MM.1S (cell line): Measurements from ENCODE around the gene LGR4.

ENCODE experiments used
- DNase-seq: peaks from one replicate; pipeline ENCODE4 v3.0.0-alpha.2; 2015
- H2AFZ ChIP-seq: fragments of 300-600 bp; sonication (generic); 2 replicates; pipeline ENCODE4 v1.6.0; 2016; ENCODE audit warnings: antibody characterized with exemption, low read length
- H3F3A ChIP-seq: fragments of 300-600 bp; sonication (generic); 2 replicates; pipeline ENCODE4 v1.6.1; 2016; ENCODE audit warnings: mild to moderate bottlenecking, antibody characterized with exemption, low read length, moderate library complexity, mixed read lengths; ENCODE audit not compliant: insufficient read depth
- H3K27ac ChIP-seq: fragments of 300-600 bp; sonication (generic); 2 replicates; pipeline ENCODE4 v1.5.1; 2016; ENCODE audit warnings: mild to moderate bottlenecking, low read length
- H3K27me3 ChIP-seq: fragments of 300-600 bp; sonication (generic); replicated peaks from 2 replicates; pipeline ENCODE4 v1.6.0; 2016; ENCODE audit warnings: low read length; ENCODE audit not compliant: insufficient read depth
- H3K36me3 ChIP-seq: fragments of 300-600 bp; sonication (generic); replicated peaks from 2 replicates; pipeline ENCODE4 v1.6.1; 2016; ENCODE audit warnings: mild to moderate bottlenecking, low read length, mixed read lengths; ENCODE audit not compliant: insufficient read depth
- H3K4me1 ChIP-seq: fragments of 300-600 bp; sonication (generic); 2 replicates; pipeline ENCODE4 v1.6.1; 2016; ENCODE audit warnings: low read length, mixed read lengths
- H3K4me2 ChIP-seq: fragments of 300-600 bp; sonication (generic); 2 replicates; pipeline ENCODE4 v1.6.0; 2016; ENCODE audit warnings: low read depth, low read length
- H3K4me3 ChIP-seq: fragments of 300-600 bp; sonication (generic); 2 replicates; pipeline ENCODE4 v1.5.1; 2016; ENCODE audit warnings: low read length, mixed read lengths
- H3K79me2 ChIP-seq: fragments of 300-600 bp; sonication (generic); 2 replicates; pipeline ENCODE4 v1.6.1; 2016; ENCODE audit warnings: mixed run types, low read length, mixed read lengths
- H3K9ac ChIP-seq: fragments of 300-600 bp; sonication (generic); 2 replicates; pipeline ENCODE4 v1.6.1; 2016; ENCODE audit warnings: low read length, mixed read lengths
- H3K9me2 ChIP-seq: fragments of 300-600 bp; sonication (generic); replicated peaks from 2 replicates; pipeline ENCODE4 v1.6.1; 2016; ENCODE audit warnings: mild to moderate bottlenecking, low read length, mixed read lengths; ENCODE audit not compliant: insufficient read depth
- H3K9me3 ChIP-seq: fragments of 300-600 bp; sonication (generic); replicated peaks from 2 replicates; pipeline ENCODE4 v1.6.1; 2016; ENCODE audit warnings: mild to moderate bottlenecking, low read length, mixed read lengths; ENCODE audit not compliant: insufficient read depth
- H4K20me1 ChIP-seq: fragments of 300-600 bp; sonication (generic); 2 replicates; pipeline ENCODE4 v1.6.1; 2016; ENCODE audit warnings: mild to moderate bottlenecking, low read length, moderate library complexity, mixed read lengths; ENCODE audit not compliant: insufficient read depth
- EZH2 ChIP-seq: fragments of 300-600 bp; sonication (generic); optimal IDR thresholded peaks from 2 replicates; pipeline ENCODE3; 2017; ENCODE audit warnings: low read depth, mild to moderate bottlenecking, antibody characterized with exemption, low read length, mixed read lengths
- EZH2phosphoT487 ChIP-seq: fragments of 300-600 bp; sonication (generic); IDR thresholded peaks from 2 replicates; pipeline ENCODE4 v1.6.1; 2018; ENCODE audit warnings: antibody characterized with exemption, low read length
- TF ChIP-seq, protein P1 (sequence below): fragments of 300-600 bp; sonication (generic); IDR thresholded peaks from 2 replicates; pipeline ENCODE4 v1.5.1; 2016; ENCODE audit warnings: antibody characterized with exemption, low read length, mixed read lengths

Gene LGR4

DNA sequence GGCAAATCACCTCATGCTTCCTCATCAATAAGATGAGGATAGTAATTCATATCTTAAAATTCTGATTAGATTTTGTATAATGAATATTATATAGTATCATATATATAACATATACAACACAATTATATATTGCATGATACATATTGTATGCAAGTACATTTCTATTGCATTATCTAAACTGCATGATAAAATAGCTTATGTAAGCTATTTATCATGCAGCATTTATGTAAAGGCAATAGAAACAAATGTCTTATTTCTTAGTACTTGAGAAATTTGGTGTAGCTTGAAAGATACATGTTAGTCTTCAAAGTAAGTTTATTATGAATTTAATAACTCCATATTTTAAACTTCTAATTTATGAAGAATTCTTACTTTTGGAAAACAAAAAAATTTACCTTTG lies 28.5 kb upstream of the LGR4 start:
- Histone ChIP-seq H3K9ac (no peak overlapping the region), H3K27ac (no peak overlapping the region), H3K9me3 (no peaks in the 10 kb centered on the region), H3K4me3 (no peak overlapping the region), H3F3A (0 out of 2 replicates have a peak, but pooled peaks cover 8% of the 10 kb centered on the region), H4K20me1 (no peaks in the 10 kb centered on the region), H3K27me3 (no peaks in the 10 kb centered on the region), H2AFZ (no peak overlapping the region), H3K36me3 (peaks cover 2% of the 10 kb centered on the region; the same call in 1 of the 2 replicates), H3K4me1 (0 out of 2 replicates have a peak, but pooled peaks cover 6% of the 10 kb centered on the region), H3K79me2 (peaks cover 55% of the 10 kb centered on the region), H3K9me2 (no peaks in the 10 kb centered on the region), H3K4me2 (no peak overlapping the region)
- no peak for DNase-seq
- no peak for TF ChIP-seq EZH2phosphoT487
- TF ChIP-seq, protein P1, sequence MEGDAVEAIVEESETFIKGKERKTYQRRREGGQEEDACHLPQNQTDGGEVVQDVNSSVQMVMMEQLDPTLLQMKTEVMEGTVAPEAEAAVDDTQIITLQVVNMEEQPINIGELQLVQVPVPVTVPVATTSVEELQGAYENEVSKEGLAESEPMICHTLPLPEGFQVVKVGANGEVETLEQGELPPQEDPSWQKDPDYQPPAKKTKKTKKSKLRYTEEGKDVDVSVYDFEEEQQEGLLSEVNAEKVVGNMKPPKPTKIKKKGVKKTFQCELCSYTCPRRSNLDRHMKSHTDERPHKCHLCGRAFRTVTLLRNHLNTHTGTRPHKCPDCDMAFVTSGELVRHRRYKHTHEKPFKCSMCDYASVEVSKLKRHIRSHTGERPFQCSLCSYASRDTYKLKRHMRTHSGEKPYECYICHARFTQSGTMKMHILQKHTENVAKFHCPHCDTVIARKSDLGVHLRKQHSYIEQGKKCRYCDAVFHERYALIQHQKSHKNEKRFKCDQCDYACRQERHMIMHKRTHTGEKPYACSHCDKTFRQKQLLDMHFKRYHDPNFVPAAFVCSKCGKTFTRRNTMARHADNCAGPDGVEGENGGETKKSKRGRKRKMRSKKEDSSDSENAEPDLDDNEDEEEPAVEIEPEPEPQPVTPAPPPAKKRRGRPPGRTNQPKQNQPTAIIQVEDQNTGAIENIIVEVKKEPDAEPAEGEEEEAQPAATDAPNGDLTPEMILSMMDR: no peak
- TF ChIP-seq EZH2: no peak

DNA sequence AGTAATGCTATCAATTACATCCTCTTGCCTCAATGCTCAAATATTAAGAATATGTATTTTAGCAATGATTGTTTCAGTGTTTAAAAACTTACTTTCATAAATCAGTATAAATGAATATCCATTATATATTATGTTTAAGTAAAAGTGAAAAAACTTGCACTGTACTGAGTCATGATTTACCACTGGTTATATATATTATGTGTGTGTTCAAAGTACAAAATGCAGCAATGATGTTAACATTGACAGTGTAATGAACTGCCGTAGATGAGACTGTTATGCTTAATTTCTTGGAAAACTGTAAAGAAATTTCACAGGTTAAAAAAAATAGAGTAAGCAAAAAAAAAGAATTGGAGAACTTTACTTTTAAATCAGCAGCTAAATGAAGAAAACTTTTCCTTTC lies 25.3 kb upstream of the LGR4 start:
- H3F3A ChIP-seq: 0 out of 2 replicates have a peak, but pooled peaks cover 3% of the 10 kb centered on the region
- H3K79me2 ChIP-seq: peaks cover 32% of the 10 kb centered on the region
- no peak overlapping the region for H2AFZ ChIP-seq
- no peaks in the 10 kb centered on the region for H3K9me3 ChIP-seq
- H3K4me1 ChIP-seq: 0 out of 2 replicates have a peak, but pooled peaks cover 3% of the 10 kb centered on the region
- no peak overlapping the region for H3K9ac ChIP-seq
- H3K27ac ChIP-seq: no peak overlapping the region
- no peak for DNase-seq
- no peak overlapping the region for H3K4me2 ChIP-seq
- no peaks in the 10 kb centered on the region; the same call in 1 of the 2 replicates for H4K20me1 ChIP-seq
- peaks cover 11% of the 10 kb centered on the region; the same call in 1 of the 2 replicates for H3K36me3 ChIP-seq
- no peak for TF ChIP-seq EZH2
- TF ChIP-seq, protein P1: no peak
- H3K27me3 ChIP-seq: no peaks in the 10 kb centered on the region
- no peak overlapping the region for H3K4me3 ChIP-seq
- no peaks in the 10 kb centered on the region for H3K9me2 ChIP-seq

DNA sequence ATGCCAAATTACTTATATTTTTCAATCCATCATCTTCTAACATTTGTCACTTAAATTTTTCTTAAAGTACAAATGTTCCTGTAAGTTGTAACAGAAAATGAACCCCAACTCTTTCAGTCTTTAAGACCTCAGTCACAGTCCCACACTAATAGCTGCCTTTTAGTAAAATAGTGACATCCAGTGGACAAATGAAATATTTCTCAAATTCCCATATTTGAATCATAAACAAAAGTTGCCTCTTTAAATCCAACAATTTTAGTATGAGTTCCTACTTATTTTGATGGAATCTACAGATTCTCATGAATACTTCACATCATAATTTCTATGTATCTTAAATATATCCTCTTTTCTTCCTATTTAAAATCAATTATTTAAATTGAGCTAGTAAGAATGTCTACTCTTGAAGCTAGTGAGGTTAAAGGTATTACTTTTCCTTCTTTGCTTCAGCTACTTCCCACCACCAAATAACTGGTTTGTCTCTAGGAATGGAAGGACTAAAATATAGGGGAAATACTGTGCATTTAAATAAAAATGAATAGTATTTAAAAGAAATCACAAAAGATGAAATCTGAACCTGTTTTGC lies 24.8 kb upstream of the LGR4 start:
- H3K9me3 ChIP-seq: no peaks in the 10 kb centered on the region
- H3K79me2 ChIP-seq: peaks cover 27% of the 10 kb centered on the region
- H3K27ac ChIP-seq: no peak overlapping the region
- no peak overlapping the region for H2AFZ ChIP-seq
- TF ChIP-seq EZH2phosphoT487: no peak
- TF ChIP-seq, protein P1: peak; percentile 55
- peaks cover 11% of the 10 kb centered on the region; the same call in 1 of the 2 replicates for H3K36me3 ChIP-seq
- DNase-seq: peak; percentile 41
- H4K20me1 ChIP-seq: no peaks in the 10 kb centered on the region; the same call in 1 of the 2 replicates
- no peaks in the 10 kb centered on the region for H3K27me3 ChIP-seq
- H3K4me1 ChIP-seq: 0 out of 2 replicates have a peak, but pooled peaks cover 3% of the 10 kb centered on the region
- H3K4me3 ChIP-seq: no peak overlapping the region
- H3F3A ChIP-seq: 0 out of 2 replicates have a peak, but pooled peaks cover 3% of the 10 kb centered on the region
- H3K9ac ChIP-seq: no peak overlapping the region
- no peaks in the 10 kb centered on the region for H3K9me2 ChIP-seq
- H3K4me2 ChIP-seq: no peak overlapping the region
